Measurements from ENCODE around the gene MLLT3. TPM values are rescaled to one million over a fixed set of nuclear protein-coding genes. Genes with fewer than 3 reads are reported as not detected.

The MLLT3 gene
- total RNA-seq, 1 donor from 2014 or later = 53.7 TPM

- no peaks in the 10 kb centered on the region for H3K4me1 Mint-ChIP-seq
- no peak for TF ChIP-seq CTCF (conservative IDR thresholded peaks at IDR 0.05)
- peaks cover 5% of the 10 kb centered on the region for H3K36me3 Mint-ChIP-seq (ENCODE audit: low read depth)
- no peak for DNase-seq (ENCODE audit: low read depth, low spot score)
- H3K9me3 Mint-ChIP-seq = no peaks in the 10 kb centered on the region
- no peak overlapping the region for H3K27ac Mint-ChIP-seq (ENCODE audit: unreplicated experiment)
- H3K4me3 Mint-ChIP-seq = no peak overlapping the region
- no peaks in the 10 kb centered on the region for H3K27me3 Mint-ChIP-seq (ENCODE audit: low read depth)
Observed at GRCh38 chr9:20526500-20527319, 95.6 kb downstream of the MLLT3 start.

GRCh38 chr9:20524776-20525175 is 97.5 kb downstream of the MLLT3 start:
- DNase-seq (ENCODE audit: low read depth, low spot score) = no peak

GRCh38 chr9:20518737-20519136 is 103.6 kb downstream of the MLLT3 start:
- no peaks in the 10 kb centered on the region for H3K27me3 Mint-ChIP-seq (ENCODE audit: low read depth)

More at GRCh38 chr9:20524776-20525175, 97.5 kb downstream of the MLLT3 start:
- Mint-ChIP-seq H3K27ac (ENCODE audit: unreplicated experiment) (peak overlapping the region; percentile 54), H3K27me3 (ENCODE audit: low read depth) (no peaks in the 10 kb centered on the region), H3K4me3 (no peak overlapping the region), H3K9me3 (no peaks in the 10 kb centered on the region), H3K36me3 (ENCODE audit: low read depth) (peaks cover 5% of the 10 kb centered on the region), H3K4me1 (peaks cover 6% of the 10 kb centered on the region)
- peak; percentile 38 for TF ChIP-seq CTCF (conservative IDR thresholded peaks at IDR 0.05)

GRCh38 chr9:20513126-20513913 is 109.0 kb downstream of the MLLT3 start:
- H3K27ac Mint-ChIP-seq (ENCODE audit: unreplicated experiment) = no peak overlapping the region
- H3K36me3 Mint-ChIP-seq (ENCODE audit: low read depth) = peaks cover 3% of the 10 kb centered on the region
- no peaks in the 10 kb centered on the region for H3K9me3 Mint-ChIP-seq
- H3K27me3 Mint-ChIP-seq (ENCODE audit: low read depth) = no peaks in the 10 kb centered on the region
- H3K4me1 Mint-ChIP-seq = peaks cover 1% of the 10 kb centered on the region
- TF ChIP-seq CTCF (conservative IDR thresholded peaks at IDR 0.05) = no peak
- no peak for DNase-seq (ENCODE audit: low read depth, low spot score)
- no peak overlapping the region for H3K4me3 Mint-ChIP-seq

More at GRCh38 chr9:20518737-20519136, 103.6 kb downstream of the MLLT3 start:
- Mint-ChIP-seq H3K4me3 (no peak overlapping the region), H3K4me1 (peaks cover 9% of the 10 kb centered on the region), H3K9me3 (peaks cover 2% of the 10 kb centered on the region), H3K36me3 (ENCODE audit: low read depth) (peaks cover 5% of the 10 kb centered on the region), H3K27ac (ENCODE audit: unreplicated experiment) (no peak overlapping the region)
- no peak for TF ChIP-seq CTCF (conservative IDR thresholded peaks at IDR 0.05)
- DNase-seq (ENCODE audit: low read depth, low spot score) = no peak

- H3K4me1 Mint-ChIP-seq = peaks cover 5% of the 10 kb centered on the region
- H3K4me3 Mint-ChIP-seq = no peak overlapping the region
- H3K36me3 Mint-ChIP-seq (ENCODE audit: low read depth) = peaks cover 3% of the 10 kb centered on the region
- no peaks in the 10 kb centered on the region for H3K9me3 Mint-ChIP-seq
- H3K27ac Mint-ChIP-seq (ENCODE audit: unreplicated experiment) = no peak overlapping the region
- no peak for DNase-seq (ENCODE audit: low read depth, low spot score)
- no peaks in the 10 kb centered on the region for H3K27me3 Mint-ChIP-seq (ENCODE audit: low read depth)
- no peak for TF ChIP-seq CTCF (conservative IDR thresholded peaks at IDR 0.05)
Observed at GRCh38 chr9:20512636-20513035, 109.7 kb downstream of the MLLT3 start.

All from neural crest cell (in vitro differentiated cells).